GM21381 (cell line): ENCODE data around the gene OTUD7B.
"Not testable (repeated sequence)": the region's sequence is repeated elsewhere in the genome, so short reads cannot be mapped to it uniquely, and the experiment has no call there.

ENCODE experiments used
- ATAC-seq: cut with Tn5 transposase; IDR thresholded peaks from one replicate; pipeline ENCODE4 v1.9.1; 2021; ENCODE audit warnings: mild to moderate bottlenecking, moderate library complexity; ENCODE audit not compliant: unreplicated experiment

The OTUD7B gene

DNA sequence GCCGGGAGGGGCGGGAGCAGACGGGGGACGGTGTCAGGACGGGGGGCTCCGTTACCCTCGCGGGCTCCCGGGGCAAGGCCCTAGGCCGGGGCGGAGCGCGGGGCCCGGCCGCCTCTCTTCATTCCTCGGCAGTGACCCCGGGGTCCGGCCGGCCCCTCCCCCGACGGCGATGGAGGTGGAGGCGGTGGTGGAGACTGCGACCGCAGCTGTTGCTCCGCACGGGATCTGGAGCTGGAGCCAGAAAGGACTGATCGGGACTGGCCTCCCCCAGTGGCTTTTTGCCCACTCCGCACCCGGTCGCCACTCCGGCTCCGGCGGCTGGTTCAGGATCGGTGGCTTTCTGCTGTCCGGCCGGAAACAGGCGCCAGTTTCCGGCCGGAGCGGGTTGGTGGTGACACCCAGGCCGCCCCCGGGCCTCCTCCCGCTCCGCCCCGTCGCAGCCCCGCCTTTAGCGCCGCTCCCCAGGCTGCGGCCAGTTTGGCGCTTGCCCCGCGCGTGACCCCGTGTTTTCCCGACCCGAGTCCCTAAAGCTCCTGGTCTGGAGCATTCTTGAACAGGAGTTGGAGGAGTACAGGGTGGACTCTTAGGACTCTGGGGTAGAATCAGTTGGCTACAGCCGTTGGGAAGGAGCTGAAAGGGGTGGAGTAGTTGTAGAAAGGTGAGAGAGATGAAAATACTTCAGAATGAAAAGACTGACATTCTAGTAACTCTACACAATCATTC is at the start of gene OTUD7B:
OTUD7B (minus strand) TSS at position 334 of the 723 bp plus-strand sequence. CDS start 33,216 bp downstream, outside the sequence.
- ATAC-seq, result peak; percentile 90

DNA sequence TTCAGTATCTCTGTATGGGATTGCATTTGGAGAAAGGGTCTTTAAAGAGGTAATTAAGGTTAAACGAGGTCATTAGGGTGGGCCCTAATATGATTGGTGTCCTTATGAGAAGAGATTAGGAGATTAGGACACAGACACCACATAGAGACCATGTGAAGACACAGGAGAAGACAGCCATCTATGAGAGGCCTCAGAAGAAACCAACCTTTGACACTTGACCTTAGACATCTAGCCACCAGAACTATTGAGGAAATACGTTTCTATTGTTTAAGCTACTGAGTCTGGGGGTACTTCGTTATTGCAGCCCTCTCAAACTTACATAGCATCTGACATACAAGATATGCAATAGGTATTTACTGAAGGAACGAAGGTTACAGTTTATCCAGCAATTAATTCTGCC is 49.7 kb upstream of the OTUD7B start:
- no peak for ATAC-seq

DNA sequence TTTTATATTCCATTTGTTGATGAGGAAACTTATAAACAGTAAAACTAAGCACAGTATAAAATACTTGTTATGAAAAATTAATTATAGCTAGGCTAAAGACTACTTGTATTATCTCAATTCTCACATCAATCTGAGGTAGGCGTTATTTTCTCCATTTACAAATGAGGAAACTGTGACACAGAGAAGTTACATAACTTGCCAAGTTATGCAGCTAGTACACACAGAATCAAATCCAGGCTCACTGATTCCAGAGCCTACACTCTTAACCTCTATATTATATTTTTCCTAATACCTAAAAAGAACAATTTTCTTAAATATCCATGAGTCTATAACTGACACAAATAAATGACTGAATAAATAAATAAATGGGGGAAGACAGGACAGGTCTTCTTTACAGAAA is 45.9 kb upstream of the OTUD7B start:
- no peak for ATAC-seq

DNA sequence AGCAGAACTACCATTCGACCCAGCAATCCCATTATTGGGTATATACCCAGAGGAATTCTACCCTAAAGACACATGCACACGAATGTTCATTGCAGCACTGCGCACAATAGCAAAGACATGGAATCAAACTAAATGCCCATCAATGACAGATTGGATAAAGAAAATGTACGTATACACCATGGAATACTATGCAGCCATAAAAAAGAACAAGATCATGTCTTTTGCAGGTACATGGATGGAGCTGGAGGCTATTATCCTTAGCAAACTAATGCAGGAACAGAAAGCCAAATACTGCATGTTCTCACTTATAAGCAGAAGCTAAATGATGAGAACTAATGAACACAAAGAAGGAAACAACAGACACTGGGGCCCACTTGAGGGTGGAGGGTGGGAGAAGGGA is 45.0 kb upstream of the OTUD7B start:
- ATAC-seq, result not testable (repeated sequence)

DNA sequence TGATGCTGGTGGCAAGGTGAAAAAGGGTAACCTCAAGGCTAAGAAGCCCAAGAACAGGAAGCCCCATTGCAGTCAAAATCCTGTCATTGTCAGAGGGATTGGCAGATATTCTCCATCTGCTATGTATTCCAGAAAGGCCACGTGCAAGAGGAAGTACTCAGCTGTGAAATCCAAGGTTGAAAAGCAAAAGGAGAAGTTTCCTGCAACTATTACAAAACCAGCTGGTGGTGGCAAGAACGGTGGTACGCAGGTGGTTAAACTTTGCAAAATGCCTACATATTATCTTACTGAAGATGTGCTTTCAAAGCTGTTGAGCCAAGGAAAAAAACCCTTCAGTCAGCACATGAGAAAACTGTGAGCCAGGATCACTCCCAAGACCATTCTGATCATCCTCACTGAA is 43.4 kb upstream of the OTUD7B start:
- no peak for ATAC-seq

DNA sequence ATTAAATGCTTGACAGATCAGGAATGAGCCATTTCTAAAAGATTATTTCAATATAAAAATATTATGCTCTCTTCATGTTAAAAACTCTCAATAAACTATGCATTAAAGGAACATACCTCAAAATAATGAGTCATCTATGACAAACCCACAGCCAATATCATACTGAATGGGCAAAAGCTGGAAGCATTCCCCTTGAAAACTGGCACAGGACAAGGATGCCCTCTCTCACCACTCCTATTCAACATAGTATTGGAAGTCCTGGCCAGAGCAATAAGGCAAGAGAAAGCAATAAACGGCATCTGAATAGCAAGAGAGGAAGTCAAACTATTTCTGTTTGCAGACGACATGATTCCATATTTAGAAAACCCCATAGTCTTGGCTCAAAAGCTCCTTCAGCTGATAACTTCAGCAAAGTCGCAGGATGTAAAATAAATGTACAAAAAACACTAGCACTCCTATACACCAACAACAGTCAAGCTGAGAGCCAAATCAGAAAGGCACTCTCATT is 41.4 kb upstream of the OTUD7B start:
- ATAC-seq, result not testable (repeated sequence)

DNA sequence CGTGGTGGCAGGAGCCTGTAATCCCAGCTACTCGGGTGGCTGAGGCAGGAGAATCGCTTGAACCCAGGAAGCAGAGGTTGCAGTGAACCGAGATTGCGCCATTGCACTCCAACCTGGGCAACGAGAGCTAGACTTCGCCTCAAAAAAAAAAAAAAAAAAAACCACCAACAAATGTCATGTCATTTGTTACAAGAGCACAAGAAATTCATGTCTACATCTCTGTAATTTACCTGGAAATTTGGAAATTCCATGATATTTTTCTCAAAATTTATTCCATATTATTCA is 40.5 kb upstream of the OTUD7B start:
- no peak for ATAC-seq

DNA sequence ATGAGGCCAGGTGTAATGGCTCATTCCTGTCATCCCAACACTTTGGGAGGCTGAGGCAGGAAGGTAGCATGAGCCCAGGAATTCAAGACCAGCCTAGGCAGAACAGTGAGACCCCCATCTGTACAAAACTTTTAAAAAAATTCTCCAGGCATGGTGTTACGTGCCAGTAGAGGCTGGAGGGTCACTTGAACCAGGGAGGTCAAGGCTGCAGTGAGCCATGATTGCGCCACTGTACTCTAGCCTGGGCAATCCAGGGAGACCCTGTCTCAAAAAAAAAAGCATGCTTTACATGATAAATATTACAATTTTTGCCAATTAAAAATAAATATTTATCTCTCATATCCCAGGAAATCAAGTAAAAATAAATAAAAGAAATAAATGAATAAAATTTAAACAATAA is 39.4 kb upstream of the OTUD7B start:
- no peak for ATAC-seq

DNA sequence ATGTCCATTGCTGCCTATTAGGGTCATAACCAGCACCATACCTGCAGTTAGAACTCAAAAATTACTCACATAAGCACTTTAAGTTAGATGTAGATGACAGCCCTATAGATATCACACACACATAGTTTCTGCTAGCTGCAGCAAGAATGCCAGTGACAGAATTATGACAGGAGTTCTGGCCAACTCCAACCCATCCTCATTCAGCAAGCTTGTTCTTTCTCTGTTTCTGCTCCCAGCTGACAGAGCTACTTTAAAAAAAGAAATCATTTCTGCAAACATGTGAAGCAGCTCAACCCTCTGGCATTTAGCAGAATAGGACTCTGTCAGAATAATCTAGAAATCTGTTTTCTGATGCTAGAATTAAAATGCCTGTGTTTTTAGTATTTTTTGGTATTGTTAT is 23.8 kb upstream of the OTUD7B start:
- ATAC-seq, result no peak

DNA sequence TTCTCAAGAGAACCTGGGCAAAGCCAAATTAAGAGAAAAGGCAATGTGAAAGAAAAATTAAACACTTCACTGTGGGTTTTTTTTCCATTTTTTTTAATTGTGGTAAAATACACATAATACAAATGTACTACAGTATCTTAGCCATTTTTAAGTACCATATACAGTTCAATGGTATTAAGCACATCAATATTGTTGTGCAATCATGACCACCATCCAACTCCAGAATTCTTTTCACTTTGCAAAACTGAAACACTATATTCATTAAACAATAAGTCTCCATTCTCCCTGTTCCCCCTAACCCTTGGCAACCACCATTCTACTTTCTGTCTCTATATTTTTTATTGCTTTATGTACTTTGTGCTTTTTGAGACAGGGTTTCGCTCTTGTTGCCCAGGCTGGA is 17.8 kb upstream of the OTUD7B start:
- ATAC-seq, result no peak

DNA sequence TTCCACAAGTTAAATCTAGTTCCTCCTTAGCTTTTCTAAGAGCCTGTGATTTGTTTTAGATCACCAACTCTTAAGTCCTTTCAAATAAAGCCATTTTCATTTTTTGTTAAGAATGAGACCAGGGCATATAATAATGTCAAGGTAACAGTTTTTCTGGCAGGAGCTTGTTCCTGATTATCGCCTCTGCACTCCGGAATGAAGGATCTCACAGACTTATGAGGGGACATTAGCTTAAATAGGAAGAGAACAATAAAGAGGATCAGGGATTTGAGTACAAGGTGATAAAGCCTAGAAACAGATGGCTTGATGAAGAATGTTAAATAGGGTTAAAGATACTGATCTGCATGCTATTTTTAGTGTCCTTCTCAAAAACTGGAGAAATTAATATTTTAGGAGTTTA is 13.6 kb upstream of the OTUD7B start:
- ATAC-seq, result no peak

DNA sequence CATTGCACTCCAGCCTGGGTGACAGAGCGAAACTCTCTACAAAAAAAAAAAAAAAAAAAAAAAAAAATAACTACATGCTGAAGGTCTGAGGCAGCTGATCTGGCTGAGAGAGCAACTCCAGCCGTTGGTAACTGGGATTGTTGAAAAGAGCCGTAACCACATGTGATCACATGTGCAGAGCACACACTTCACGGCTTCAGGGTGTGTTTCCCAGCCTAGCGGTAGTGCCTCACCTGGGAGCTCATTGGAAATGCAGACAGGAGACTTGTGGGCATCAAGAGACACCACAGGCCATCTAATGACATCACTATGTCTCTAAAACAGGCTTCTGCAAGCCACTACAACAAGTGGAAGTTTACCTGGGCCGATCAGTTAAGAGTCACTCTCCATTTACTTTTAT is 11.8 kb upstream of the OTUD7B start:
- ATAC-seq, result no peak

DNA sequence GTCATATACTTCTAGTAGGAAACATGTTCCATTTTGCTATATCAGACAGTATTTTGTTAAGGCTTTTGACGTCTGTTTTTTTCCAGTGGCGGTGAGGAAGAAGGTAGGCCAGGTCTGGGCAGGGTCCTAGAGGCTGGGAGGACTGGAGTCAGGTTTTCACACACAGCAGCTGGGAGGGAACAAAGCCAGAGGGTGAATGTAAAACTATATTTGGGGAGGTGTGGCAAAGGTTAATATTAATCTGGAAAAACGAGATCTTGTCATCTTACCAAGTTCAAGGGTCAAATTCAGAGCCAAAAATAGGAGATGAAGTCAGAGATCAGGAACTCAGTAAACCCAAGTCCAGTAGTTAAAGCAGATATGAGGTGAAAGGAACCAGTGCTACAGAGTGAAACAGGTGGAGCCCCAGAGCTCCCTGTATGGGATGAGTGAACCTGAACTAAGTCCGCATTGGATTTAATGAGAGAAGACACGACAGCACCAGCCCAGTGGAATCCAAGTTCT is 10.7 kb upstream of the OTUD7B start:
- ATAC-seq, result no peak

DNA sequence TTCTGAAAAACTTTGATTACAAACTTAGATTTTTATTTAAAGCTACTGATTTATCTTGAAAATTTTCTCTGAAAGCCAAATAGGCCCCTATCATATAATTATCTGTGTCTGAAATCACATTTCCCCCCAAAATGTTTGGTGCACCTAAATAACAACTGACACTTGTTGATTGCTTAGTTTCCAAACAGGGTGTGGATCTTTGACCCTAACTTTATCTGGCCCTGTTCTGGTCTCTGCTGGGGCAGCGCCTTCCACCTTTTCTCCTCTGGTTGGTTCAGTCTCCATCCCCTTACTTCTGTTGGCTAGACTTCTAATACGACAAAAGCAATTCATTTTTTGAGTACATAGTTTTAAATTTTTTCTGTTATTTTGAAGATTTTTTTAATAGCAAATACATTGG is 10.2 kb upstream of the OTUD7B start:
- no peak for ATAC-seq

DNA sequence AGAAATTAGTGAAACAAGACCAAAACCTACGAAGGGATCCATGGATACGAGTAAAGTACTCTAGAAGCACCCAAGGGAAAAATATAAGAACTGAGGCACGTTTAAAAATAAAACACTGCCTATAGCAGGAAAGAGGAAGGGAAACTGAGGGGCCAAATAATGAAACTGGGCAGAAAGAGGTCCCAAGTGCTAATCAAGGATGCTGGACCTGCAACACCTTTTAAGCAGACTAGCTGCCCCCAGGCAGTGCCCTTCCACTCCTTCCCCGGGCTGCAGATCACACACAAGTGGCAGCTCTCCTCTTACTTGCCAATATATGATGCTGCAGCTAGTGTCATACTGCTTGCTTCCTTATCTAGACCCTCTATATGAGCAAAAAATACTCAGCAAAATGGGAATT is 7.6 kb upstream of the OTUD7B start:
- no peak for ATAC-seq

DNA sequence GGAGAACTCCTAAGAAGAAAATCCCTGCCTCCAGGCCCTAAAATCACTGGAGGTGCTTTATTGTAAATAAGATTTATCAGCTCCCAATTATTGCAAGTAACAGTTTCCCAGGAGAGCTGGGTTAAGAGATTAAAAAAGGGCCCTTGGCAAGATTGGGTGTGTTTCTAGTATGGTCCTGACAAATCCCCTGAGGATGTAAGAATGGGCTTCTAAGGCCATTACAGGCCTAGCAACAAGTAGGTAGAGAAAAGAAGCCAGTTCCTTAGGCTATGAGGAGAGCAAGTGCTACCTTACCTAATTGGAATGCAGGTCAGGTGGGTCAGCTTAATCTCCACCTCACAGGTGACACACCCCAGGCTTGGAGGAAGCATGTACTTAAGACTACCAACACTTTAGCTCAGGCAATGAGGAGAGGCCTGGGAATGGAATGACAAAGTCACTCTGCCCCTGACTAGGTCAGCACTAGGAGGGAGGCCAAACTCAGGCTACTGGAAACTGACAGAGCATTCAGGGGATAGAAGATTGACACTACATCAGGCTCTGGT is 6.8 kb upstream of the OTUD7B start:
- no peak for ATAC-seq

DNA sequence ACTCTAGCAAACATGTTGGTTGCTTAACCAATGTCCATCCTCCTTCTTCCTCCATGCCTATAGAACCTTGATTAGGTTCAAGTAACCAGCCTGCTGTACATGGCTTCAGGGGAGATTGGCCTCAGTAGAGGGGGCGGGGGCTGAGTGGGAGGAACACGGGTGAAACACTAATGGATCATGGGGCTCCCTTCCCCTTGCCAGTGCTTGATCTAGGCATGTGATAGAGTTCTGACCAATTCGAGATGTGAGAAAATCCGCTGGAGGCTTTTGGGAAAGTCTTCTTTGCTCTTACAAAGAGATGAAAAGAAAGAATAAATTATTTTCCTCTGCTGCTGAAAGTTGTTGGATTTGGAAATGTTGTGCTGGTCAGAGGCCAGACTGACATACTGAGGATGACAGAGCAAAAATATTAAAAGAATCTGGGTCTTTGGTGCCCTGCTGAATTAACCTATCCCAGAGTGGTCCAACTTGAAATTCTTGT is 5.2 kb upstream of the OTUD7B start:
- no peak for ATAC-seq

DNA sequence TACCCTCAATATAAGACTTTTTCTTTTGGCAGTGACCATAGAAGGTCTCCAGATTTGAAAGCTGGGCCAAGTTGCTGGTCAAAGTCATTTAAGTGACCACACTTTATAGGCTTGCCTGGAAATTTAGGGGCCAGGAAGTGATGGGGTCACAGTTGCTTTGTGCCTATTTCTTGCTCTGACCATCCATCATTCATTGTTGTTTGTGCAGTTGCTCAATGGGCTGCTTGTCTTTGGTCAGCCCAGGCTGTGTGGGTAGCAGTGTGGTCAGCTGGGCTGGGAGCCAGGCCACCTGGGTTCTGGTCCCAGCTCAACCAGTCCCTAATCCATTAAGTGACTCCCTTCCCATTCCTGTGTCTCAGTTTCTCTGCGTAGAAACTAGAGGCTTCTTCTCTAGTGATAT is 2.1 kb upstream of the OTUD7B start:
- no peak for ATAC-seq

DNA sequence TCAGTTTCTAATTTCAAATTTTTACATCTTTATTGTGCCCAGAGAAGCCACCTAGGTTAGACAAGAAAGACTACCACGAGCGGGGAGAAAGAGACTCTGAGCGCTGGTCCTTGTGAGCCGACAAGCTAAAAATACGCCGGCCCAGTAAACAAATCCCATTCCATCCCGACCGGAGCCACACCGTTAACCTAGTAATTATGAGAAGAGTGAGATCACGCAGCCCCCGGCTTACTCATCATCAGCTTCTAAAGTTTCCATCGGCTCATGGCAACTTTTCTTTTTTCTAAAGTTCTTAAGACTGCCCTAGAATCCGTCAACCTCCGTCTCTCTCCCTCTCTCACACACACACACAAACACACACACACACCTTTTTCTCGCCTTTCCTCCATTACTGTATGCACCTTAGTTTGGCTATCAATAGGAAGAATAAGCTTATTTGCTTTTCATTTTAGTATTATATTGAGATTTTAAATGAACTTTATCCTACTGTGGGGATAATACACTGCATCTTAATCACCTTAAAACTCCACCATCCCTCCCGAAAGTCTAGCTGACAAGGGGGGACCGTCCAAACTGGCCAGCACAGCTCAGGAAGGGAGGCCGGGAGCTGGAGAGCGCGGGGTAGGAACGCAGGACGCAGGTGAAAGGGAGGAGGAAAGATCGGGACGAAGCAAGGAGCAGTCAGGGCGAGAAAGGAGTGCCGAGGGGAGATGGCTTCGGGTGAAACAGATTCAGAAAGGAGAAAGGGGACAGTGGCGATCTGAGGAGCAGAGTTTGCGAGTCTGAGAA is 728 bp downstream of the OTUD7B start:
- peak; percentile 9 for ATAC-seq

DNA sequence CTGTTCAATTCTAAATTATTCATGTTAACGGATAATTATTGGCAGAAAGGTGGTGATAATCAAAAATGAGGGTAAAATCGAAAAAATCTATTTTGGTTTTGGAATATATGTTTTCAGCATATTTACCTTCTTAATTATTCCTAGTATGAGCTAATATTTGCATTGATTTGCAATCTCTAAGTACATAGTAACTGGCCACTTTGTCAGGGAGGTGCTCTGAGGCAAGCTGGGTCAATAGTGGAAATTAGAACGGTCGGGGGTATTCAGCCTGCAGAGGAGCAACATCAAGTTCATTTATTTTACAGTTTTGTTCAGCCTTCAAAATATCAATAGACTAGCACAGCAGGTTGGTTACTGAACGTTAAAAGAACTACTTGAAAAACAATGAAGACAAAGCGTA is 1.8 kb downstream of the OTUD7B start:
- ATAC-seq, result no peak

DNA sequence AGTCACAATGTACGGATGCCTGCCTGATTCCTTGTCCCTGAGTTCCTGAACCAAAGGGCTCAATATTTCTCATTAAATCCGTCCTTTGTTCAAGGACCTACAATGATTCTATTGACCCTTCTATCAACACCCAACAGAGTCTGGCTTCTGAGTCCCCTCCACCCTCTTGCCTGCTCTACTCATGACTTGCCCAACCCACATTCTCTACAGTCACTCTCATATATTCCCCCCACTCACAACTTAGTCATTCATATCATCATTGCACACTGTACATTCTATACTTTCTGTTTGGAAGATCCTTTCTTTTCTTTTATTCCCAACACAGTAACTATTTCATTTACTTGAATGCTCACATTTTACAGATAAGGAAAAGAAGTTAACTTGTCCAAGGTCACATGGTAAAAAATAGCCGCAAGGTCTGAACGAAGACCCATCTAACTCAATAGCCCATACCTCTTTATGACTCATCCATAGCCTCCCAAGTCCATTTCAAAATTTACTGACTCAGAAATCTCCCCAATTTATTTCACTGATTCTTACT is 3.6 kb downstream of the OTUD7B start:
- ATAC-seq, result no peak

DNA sequence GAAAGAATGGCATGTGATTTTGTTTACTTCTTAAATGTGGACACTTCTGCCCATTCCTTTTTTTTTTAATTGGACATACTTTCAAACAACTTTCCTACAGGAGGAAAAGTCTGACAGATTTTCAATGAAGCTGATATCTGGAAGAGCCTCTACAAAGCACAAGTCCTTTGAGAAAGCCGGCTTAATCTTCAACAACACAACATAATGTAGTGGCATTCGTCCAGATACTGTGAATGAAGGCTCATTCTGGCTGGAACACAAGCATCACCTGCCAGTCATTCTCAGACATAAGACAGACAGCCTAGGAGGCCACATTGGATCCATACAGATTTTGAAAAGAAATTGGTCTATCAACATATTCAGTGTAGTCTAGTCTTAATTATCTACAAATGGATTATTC is 4.9 kb downstream of the OTUD7B start:
- ATAC-seq, result no peak
